Gastroesophageal sphincter (tissue), 3 donors: ENCODE measurements around the gene C19orf12.

Source experiments
- CTCF ChIP-seq, 4 experiments: fragments of 200-600 bp in 2 of 4; fragments of 450-650 bp in 2 of 4; sonication (generic) in 1 of 4; IDR thresholded peaks; one replicate each; pipeline ENCODE4 v1.5.1; 2017 to 2019; ENCODE audit warnings: antibody characterized with exemption in 4 of 4, mild to moderate bottlenecking in 2 of 4, moderate library complexity in 2 of 4
- POLR2AphosphoS5 ChIP-seq: sonication (generic); formaldehyde crosslinking; IDR thresholded peaks from one replicate; pipeline ENCODE4 v1.6.1; 2017; ENCODE audit warnings: antibody characterized with exemption

DNA sequence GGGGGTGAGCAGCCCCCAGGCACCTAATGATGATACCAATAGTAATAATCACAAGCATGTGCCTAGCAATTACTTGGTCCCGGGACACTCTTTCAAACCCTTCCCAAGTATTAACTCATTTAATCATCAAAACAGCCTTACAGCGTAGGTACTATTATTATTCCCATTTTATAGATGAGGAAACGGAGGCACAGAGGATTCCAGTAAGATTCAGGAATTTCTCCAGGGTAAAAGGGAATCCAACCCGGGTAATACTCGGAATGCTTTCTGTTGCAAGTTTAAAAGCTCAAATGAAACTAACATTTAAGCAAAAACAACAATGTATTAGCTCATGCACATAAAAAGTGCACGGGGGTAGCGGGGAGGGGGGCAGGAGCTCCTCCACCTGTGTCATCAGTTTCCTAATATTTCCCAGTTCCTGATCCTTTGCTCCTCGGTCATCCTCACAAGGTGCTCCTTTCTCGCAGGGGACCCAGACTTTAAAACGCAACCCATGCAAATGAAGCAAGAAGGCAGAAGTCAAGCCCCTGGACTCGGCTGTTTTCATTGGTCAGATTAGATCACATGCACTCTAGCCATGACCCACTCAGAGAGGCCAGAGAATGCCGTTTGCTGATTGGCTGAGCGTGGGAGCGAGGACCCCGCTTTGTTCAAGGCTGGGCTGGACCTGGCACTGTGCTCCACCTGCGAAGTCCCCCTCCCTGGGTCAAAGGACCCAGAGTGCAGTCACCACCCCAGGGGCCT is 38.3 kb upstream of the C19orf12 start:
- no peak for TF ChIP-seq CTCF (IDR thresholded peaks at IDR 0.05)
- no peak for TF ChIP-seq POLR2AphosphoS5
